B cell (primary cell): Measurements from ENCODE around the gene EEF2KMT. TPM values are rescaled to one million over a fixed set of nuclear protein-coding genes. Genes with fewer than 3 reads are reported as not detected.

Experiments
- ATAC-seq: fragments of 200-7000 bp; cut with Tn5 transposase; one replicate; pipeline ENCODE4 v1.10.0; 2021; ENCODE audit warnings: low read depth, mild to moderate bottlenecking, moderate number of reproducible peaks, moderate library complexity
- CTCF ChIA-PET: fragments of 350-600 bp; sonication (Branson Sonifier 250); formaldehyde crosslinking; loops from one replicate; lab custom pipeline; 2021; ENCODE audit warnings: antibody characterized with exemption, inconsistent platforms; lab: Charles Lee
- POLR2A ChIA-PET: fragments of 350-600 bp; sonication (Branson Sonifier 250); formaldehyde crosslinking; loops from one replicate; lab custom pipeline; 2021; ENCODE audit warnings: antibody characterized with exemption; lab: Charles Lee
- DNase-seq: peaks from one replicate; pipeline ENCODE4 v3.0.0; 2013
- H2AFZ ChIP-seq: 2 replicates; pipeline ENCODE4 v1.6.1; 2012; ENCODE audit warnings: mild to moderate bottlenecking, low read depth, low read length; ENCODE audit not compliant: insufficient read depth, poor library complexity, severe bottlenecking
- H3K27ac ChIP-seq, 2 donors: 1 replicate in 1 of 2; 2 replicates in 1 of 2; pipeline ENCODE4 v1.5.1; 2012 to 2013; ENCODE audit warnings: low read length in 2 of 2, mild to moderate bottlenecking in 2 of 2, moderate library complexity in 1 of 2
- H3K27me3 ChIP-seq, 4 experiments: fragments of 200-600 bp in 1 of 4; sonication (generic) in 1 of 4; replicated peaks in 1 of 4; 1 replicate in 2 of 4; 2 replicates in 2 of 4; pipeline versions ENCODE4 v1.6.1 to v1.7.0; 2013 to 2016; ENCODE audit warnings: low read length in 3 of 4, mild to moderate bottlenecking in 2 of 4, mixed read lengths in 1 of 4, moderate library complexity in 1 of 4; ENCODE audit not compliant: insufficient read depth in 4 of 4, control insufficient read depth in 3 of 4; ENCODE audit errors: control extremely low read depth in 1 of 4
- H3K36me3 ChIP-seq, 2 experiments: replicated peaks in 1 of 2; 1 replicate in 1 of 2; 2 replicates in 1 of 2; pipeline versions ENCODE4 v1.6.1 to v1.7.1; 2013; ENCODE audit warnings: low read length in 1 of 2; ENCODE audit not compliant: insufficient read depth in 2 of 2, control insufficient read depth in 1 of 2; ENCODE audit errors: control extremely low read depth in 1 of 2, extremely low read depth in 1 of 2
- H3K4me1 ChIP-seq, 2 donors: fragments of 200-600 bp in 1 of 2; sonication (generic) in 1 of 2; 1 replicate in 1 of 2; 2 replicates in 1 of 2; pipeline versions ENCODE4 v1.5.1 to v1.6.1; 2013 to 2017; ENCODE audit warnings: low read length in 2 of 2; ENCODE audit not compliant: control insufficient read depth in 2 of 2, insufficient read depth in 2 of 2
- H3K4me2 ChIP-seq: replicated peaks from 2 replicates; pipeline ENCODE3; 2012; ENCODE audit warnings: mild to moderate bottlenecking, low read depth, low read length; ENCODE audit not compliant: poor library complexity, severe bottlenecking
- H3K4me3 ChIP-seq, 5 experiments: fragments of 200-600 bp in 1 of 5; sonication (generic) in 1 of 5; 1 replicate in 3 of 5; 2 replicates in 2 of 5; pipeline versions ENCODE4 v1.5.1 to v1.7.0; 2011 to 2016; ENCODE audit warnings: low read length in 4 of 5, mild to moderate bottlenecking in 4 of 5, low read depth in 2 of 5, control low read depth in 1 of 5, moderate library complexity in 1 of 5; ENCODE audit not compliant: insufficient read depth in 1 of 5; ENCODE audit errors: control extremely low read depth in 1 of 5, extremely low read depth in 1 of 5
- H3K79me2 ChIP-seq: fragments of 200-600 bp; sonication (generic); one replicate; pipeline ENCODE4 v1.6.0; 2016; ENCODE audit warnings: low read length; ENCODE audit not compliant: control insufficient read depth, insufficient read depth
- H3K9ac ChIP-seq: fragments of 200-600 bp; sonication (generic); 2 replicates; pipeline ENCODE4 v1.6.1; 2017; ENCODE audit warnings: mild to moderate bottlenecking, low read length, moderate library complexity
- H3K9me3 ChIP-seq, 3 donors: one replicate each; pipeline versions ENCODE4 v1.6.1 to v1.7.1; 2013; ENCODE audit warnings: low read length in 2 of 3; ENCODE audit not compliant: control insufficient read depth in 2 of 3, insufficient read depth in 1 of 3; ENCODE audit errors: control extremely low read depth in 1 of 3
- H4K20me1 ChIP-seq: 2 replicates; pipeline ENCODE4 v1.6.0; 2012; ENCODE audit warnings: mild to moderate bottlenecking, low read length; ENCODE audit not compliant: insufficient read depth, control insufficient read depth, poor library complexity, severe bottlenecking
- H3K27ac Mint-ChIP-seq: one replicate; pipeline ENCODE4 v1.8.0; 2021; ENCODE audit warnings: mixed read lengths
- H3K27me3 Mint-ChIP-seq: one replicate; pipeline ENCODE4 v1.8.0; 2021; ENCODE audit warnings: mixed read lengths
- H3K4me1 Mint-ChIP-seq: one replicate; pipeline ENCODE4 v1.8.0; 2021; ENCODE audit warnings: mixed read lengths
- H3K4me3 Mint-ChIP-seq: one replicate; pipeline ENCODE4 v1.8.0; 2021; ENCODE audit warnings: mixed read lengths
- H3K9me3 Mint-ChIP-seq: one replicate; pipeline ENCODE4 v1.8.0; 2022; ENCODE audit warnings: mixed read lengths; ENCODE audit not compliant: insufficient read depth
- EZH2 ChIP-seq: IDR thresholded peaks from 2 replicates; pipeline ENCODE4 v1.6.1; 2012; ENCODE audit warnings: borderline replicate concordance, low read depth, mild to moderate bottlenecking, moderate library complexity, low read length; ENCODE audit not compliant: insufficient read depth, poor library complexity, severe bottlenecking
- WGBS: methylation state at CpG from one replicate; pipeline ENCODE4 v1.1.5; 2013; ENCODE audit warnings: missing lambda C conversion rate; ENCODE audit not compliant: insufficient coverage; 5-methylcytosine and 5-hydroxymethylcytosine counted together
- intact Hi-C: fragments of 100-400 bp; cut with micrococcal nuclease; formaldehyde crosslinking; loops from one replicate; pipeline ENCODE4 v1.10.0; 2022
- polyA plus RNA-seq: library from polyadenylated mRNA; depleted of rRNA; stranded (reverse); fragments of >200 nt; gene quantifications from 2 replicates; pipeline ENCODE4 v1.2.3, GENCODE V29; 2012
- total RNA-seq, 2 donors: library from RNA; stranded (reverse); fragments of 120-200 nt in 1 of 2; gene quantifications; 1 replicate in 1 of 2; 2 replicates in 1 of 2; pipeline versions ENCODE4 v1.2.3 to v1.2.4, GENCODE V29; 2013 to 2022
- TF ChIP-seq, protein P1 (sequence below): fragments of 200-600 bp; IDR thresholded peaks from one replicate; pipeline ENCODE4 v1.8.0; 2022; ENCODE audit warnings: antibody characterized with exemption, mild to moderate bottlenecking

EEF2KMT gene
- total and polyA plus RNA-seq, 2 donors (not counting 1 experiment from before 2014, with no cell fraction given) = 7.8 to 8.0 TPM

DNA sequence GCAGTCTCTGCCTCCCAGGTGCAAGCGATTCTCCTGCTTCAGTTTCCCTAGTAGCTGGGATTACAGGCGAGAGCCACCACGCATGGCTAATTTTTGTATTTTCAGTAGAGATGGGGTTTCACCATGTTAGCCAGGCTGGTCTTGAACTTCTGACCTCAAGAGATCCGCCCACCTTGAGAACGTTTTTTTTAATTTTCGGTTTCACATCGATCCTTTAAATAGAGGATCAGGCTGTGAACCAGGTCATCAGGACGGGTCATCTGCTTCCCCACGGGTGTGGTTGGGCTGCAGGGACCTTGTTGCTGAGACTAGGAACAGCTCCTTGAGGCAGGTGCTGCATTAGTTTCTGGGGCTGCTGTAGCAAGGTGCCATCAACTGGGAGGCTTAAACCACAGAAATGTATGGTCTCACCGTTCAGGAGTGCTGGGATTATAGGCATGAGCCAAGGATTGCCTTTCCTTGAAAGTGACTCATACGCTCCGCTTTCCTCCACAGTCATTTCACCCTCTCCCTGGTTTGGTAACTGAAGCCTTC lies 55.9 kb downstream of the EEF2KMT start:
- H3K27me3 Mint-ChIP-seq = peaks cover 9% of the 10 kb centered on the region
- peaks cover 2% of the 10 kb centered on the region for H3K4me1 Mint-ChIP-seq
- ChIA-PET POLR2A (no interaction called here), CTCF (no interaction called here)
- H3K27ac Mint-ChIP-seq = no peak overlapping the region
- no peak for TF ChIP-seq EZH2
- TF ChIP-seq, protein P1, sequence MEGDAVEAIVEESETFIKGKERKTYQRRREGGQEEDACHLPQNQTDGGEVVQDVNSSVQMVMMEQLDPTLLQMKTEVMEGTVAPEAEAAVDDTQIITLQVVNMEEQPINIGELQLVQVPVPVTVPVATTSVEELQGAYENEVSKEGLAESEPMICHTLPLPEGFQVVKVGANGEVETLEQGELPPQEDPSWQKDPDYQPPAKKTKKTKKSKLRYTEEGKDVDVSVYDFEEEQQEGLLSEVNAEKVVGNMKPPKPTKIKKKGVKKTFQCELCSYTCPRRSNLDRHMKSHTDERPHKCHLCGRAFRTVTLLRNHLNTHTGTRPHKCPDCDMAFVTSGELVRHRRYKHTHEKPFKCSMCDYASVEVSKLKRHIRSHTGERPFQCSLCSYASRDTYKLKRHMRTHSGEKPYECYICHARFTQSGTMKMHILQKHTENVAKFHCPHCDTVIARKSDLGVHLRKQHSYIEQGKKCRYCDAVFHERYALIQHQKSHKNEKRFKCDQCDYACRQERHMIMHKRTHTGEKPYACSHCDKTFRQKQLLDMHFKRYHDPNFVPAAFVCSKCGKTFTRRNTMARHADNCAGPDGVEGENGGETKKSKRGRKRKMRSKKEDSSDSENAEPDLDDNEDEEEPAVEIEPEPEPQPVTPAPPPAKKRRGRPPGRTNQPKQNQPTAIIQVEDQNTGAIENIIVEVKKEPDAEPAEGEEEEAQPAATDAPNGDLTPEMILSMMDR = no peak
- Histone ChIP-seq H3K4me1 (peaks cover 0 to 4% of the 10 kb centered on the region in 2 donors), H3K4me2 (no peak overlapping the region), H3K9me3 (no peaks in the 10 kb centered on the region), H3K4me3 (no peak overlapping the region), H3K36me3 (no peaks in the 10 kb centered on the region), H3K27me3 (peaks cover 0 to 7% (median 0%) of the 10 kb centered on the region in 4 experiments), H4K20me1 (no peaks in the 10 kb centered on the region), H3K79me2 (no peaks in the 10 kb centered on the region), H2AFZ (no peak overlapping the region), H3K27ac (no peak overlapping the region), H3K9ac (no peak overlapping the region)
- ATAC-seq (no peak), DNase-seq (no peak)
- intact Hi-C loops = no loop called here
- no peaks in the 10 kb centered on the region for H3K9me3 Mint-ChIP-seq
- WGBS = 62% methylated on average over 9 of the region's 12 CpGs
- no peak overlapping the region for H3K4me3 Mint-ChIP-seq

DNA sequence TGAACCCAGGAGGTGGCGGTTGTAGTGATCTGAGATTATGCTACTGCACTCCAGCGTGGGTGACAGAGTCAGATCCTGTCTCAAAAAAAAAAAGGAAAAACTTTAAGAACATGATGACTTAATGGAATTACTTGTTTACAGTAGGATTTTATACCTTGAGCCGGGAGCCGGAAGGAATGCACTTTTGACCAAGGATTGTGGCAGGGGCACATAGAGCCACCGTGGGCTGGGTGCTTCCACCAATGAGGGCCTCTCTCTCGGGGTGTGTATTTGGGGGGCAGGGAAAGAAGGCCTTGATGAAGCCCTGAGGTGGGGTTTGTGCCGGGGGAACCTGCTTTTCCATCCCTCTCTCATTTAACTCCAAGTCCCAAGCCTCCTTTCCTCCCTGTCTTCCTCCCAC lies 57.1 kb downstream of the EEF2KMT start:
- Histone ChIP-seq H3K27ac (no peak overlapping the region), H3K79me2 (no peaks in the 10 kb centered on the region), H3K27me3 (peaks cover 0 to 7% (median 0%) of the 10 kb centered on the region in 4 experiments), H2AFZ (no peak overlapping the region), H3K9me3 (no peaks in the 10 kb centered on the region), H3K4me1 (peaks cover 0 to 4% of the 10 kb centered on the region in 2 donors), H4K20me1 (no peaks in the 10 kb centered on the region), H3K36me3 (no peaks in the 10 kb centered on the region), H3K4me3 (no peak overlapping the region), H3K4me2 (no peak overlapping the region), H3K9ac (no peak overlapping the region)
- TF ChIP-seq EZH2 = no peak
- TF ChIP-seq, protein P1 = no peak
- intact Hi-C loops = no loop called here
- POLR2A ChIA-PET = no interaction called here
- Mint-ChIP-seq H3K27ac (no peak overlapping the region), H3K27me3 (peaks cover 7% of the 10 kb centered on the region), H3K4me1 (peaks cover 5% of the 10 kb centered on the region), H3K9me3 (no peaks in the 10 kb centered on the region), H3K4me3 (no peak overlapping the region)
- CTCF ChIA-PET = no interaction called here
- ATAC-seq = no peak
- no peak for DNase-seq
- 95% methylated on average over 5 of the region's 7 CpGs for WGBS
